ENCODE results near the gene ZNF827.

Gene ZNF827

DNA sequence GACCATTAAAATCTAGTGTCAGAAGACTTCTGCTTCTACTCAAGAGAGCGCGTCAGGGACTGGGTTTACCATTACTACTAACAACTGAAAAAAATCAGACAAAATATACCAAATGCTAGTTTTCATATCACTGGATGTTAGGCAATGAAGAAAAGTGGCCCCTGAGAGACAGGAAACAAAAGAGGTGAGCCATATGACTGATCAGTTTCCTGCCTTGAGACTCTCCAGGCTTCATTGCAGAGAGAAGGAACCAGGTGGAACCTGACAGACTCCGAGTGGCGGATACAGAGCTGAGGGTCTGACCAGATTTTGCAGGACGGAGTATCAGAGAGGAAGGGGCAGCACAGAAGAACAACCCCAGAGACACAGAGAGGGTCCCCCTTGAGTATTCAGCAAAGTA lies 172.3 kb downstream of the ZNF827 start:
- POLR2A ChIA-PET = no interaction called here
- CTCF ChIA-PET = no interaction called here
- no peaks in the 10 kb centered on the region for H3K4me1 ChIP-seq (ENCODE audit: control insufficient read depth, insufficient read depth, low read length)
- H3K4me3 ChIP-seq (ENCODE audit: low read depth, low read length) = no peak overlapping the region
- no peaks in the 10 kb centered on the region for H3K9me3 ChIP-seq (ENCODE audit: control insufficient read depth, insufficient read depth, low read depth, low read length)
- H3K27ac ChIP-seq (ENCODE audit: extremely low read depth, low read depth, low read length) = no peak overlapping the region
- peaks cover 0 to 31% of the 10 kb centered on the region in 2 experiments; a peak in 1 of 3 replicates for H3K36me3 ChIP-seq (ENCODE audit: control insufficient read depth in 2 of 2, insufficient read depth in 1 of 2, low read length in 2 of 2)
- TF ChIP-seq, protein P1, sequence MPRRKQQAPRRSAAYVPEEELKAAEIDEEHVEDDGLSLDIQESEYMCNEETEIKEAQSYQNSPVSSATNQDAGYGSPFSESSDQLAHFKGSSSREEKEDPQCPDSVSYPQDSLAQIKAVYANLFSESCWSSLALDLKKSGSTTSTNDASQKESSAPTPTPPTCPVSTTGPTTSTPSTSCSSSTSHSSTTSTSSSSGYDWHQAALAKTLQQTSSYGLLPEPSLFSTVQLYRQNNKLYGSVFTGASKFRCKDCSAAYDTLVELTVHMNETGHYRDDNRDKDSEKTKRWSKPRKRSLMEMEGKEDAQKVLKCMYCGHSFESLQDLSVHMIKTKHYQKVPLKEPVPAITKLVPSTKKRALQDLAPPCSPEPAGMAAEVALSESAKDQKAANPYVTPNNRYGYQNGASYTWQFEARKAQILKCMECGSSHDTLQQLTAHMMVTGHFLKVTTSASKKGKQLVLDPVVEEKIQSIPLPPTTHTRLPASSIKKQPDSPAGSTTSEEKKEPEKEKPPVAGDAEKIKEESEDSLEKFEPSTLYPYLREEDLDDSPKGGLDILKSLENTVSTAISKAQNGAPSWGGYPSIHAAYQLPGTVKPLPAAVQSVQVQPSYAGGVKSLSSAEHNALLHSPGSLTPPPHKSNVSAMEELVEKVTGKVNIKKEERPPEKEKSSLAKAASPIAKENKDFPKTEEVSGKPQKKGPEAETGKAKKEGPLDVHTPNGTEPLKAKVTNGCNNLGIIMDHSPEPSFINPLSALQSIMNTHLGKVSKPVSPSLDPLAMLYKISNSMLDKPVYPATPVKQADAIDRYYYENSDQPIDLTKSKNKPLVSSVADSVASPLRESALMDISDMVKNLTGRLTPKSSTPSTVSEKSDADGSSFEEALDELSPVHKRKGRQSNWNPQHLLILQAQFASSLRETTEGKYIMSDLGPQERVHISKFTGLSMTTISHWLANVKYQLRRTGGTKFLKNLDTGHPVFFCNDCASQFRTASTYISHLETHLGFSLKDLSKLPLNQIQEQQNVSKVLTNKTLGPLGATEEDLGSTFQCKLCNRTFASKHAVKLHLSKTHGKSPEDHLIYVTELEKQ (tag by site-specific recombination; IDR thresholded peaks at IDR 0.05; ENCODE audit: borderline replicate concordance) = no peak
- TF ChIP-seq OSR2 (tag by site-specific recombination; IDR thresholded peaks at IDR 0.05) (no peak), GLI4 (tag by site-specific recombination; IDR thresholded peaks at IDR 0.05) (no peak), ZNF114 (tag by site-specific recombination; IDR thresholded peaks at IDR 0.05) (no peak), ZNF776 (tag by site-specific recombination; IDR thresholded peaks at IDR 0.05; ENCODE audit: borderline replicate concordance) (no peak), ZNF677 (tag by site-specific recombination; IDR thresholded peaks at IDR 0.05) (no peak)
- TF ChIP-seq, protein P2, sequence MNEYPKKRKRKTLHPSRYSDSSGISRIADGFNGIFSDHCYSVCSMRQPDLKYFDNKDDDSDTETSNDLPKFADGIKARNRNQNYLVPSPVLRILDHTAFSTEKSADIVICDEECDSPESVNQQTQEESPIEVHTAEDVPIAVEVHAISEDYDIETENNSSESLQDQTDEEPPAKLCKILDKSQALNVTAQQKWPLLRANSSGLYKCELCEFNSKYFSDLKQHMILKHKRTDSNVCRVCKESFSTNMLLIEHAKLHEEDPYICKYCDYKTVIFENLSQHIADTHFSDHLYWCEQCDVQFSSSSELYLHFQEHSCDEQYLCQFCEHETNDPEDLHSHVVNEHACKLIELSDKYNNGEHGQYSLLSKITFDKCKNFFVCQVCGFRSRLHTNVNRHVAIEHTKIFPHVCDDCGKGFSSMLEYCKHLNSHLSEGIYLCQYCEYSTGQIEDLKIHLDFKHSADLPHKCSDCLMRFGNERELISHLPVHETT (tag by site-specific recombination; IDR thresholded peaks at IDR 0.05) = no peak
- TF ChIP-seq, protein P3, sequence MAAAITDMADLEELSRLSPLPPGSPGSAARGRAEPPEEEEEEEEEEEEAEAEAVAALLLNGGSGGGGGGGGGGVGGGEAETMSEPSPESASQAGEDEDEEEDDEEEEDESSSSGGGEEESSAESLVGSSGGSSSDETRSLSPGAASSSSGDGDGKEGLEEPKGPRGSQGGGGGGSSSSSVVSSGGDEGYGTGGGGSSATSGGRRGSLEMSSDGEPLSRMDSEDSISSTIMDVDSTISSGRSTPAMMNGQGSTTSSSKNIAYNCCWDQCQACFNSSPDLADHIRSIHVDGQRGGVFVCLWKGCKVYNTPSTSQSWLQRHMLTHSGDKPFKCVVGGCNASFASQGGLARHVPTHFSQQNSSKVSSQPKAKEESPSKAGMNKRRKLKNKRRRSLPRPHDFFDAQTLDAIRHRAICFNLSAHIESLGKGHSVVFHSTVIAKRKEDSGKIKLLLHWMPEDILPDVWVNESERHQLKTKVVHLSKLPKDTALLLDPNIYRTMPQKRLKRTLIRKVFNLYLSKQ (tag by site-specific recombination; IDR thresholded peaks at IDR 0.05; ENCODE audit: borderline replicate concordance) = no peak
- TF ChIP-seq, protein P4, sequence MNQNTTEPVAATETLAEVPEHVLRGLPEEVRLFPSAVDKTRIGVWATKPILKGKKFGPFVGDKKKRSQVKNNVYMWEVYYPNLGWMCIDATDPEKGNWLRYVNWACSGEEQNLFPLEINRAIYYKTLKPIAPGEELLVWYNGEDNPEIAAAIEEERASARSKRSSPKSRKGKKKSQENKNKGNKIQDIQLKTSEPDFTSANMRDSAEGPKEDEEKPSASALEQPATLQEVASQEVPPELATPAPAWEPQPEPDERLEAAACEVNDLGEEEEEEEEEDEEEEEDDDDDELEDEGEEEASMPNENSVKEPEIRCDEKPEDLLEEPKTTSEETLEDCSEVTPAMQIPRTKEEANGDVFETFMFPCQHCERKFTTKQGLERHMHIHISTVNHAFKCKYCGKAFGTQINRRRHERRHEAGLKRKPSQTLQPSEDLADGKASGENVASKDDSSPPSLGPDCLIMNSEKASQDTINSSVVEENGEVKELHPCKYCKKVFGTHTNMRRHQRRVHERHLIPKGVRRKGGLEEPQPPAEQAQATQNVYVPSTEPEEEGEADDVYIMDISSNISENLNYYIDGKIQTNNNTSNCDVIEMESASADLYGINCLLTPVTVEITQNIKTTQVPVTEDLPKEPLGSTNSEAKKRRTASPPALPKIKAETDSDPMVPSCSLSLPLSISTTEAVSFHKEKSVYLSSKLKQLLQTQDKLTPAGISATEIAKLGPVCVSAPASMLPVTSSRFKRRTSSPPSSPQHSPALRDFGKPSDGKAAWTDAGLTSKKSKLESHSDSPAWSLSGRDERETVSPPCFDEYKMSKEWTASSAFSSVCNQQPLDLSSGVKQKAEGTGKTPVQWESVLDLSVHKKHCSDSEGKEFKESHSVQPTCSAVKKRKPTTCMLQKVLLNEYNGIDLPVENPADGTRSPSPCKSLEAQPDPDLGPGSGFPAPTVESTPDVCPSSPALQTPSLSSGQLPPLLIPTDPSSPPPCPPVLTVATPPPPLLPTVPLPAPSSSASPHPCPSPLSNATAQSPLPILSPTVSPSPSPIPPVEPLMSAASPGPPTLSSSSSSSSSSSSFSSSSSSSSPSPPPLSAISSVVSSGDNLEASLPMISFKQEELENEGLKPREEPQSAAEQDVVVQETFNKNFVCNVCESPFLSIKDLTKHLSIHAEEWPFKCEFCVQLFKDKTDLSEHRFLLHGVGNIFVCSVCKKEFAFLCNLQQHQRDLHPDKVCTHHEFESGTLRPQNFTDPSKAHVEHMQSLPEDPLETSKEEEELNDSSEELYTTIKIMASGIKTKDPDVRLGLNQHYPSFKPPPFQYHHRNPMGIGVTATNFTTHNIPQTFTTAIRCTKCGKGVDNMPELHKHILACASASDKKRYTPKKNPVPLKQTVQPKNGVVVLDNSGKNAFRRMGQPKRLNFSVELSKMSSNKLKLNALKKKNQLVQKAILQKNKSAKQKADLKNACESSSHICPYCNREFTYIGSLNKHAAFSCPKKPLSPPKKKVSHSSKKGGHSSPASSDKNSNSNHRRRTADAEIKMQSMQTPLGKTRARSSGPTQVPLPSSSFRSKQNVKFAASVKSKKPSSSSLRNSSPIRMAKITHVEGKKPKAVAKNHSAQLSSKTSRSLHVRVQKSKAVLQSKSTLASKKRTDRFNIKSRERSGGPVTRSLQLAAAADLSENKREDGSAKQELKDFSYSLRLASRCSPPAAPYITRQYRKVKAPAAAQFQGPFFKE (tag by site-specific recombination; IDR thresholded peaks at IDR 0.05; ENCODE audit: borderline replicate concordance) = no peak

DNA sequence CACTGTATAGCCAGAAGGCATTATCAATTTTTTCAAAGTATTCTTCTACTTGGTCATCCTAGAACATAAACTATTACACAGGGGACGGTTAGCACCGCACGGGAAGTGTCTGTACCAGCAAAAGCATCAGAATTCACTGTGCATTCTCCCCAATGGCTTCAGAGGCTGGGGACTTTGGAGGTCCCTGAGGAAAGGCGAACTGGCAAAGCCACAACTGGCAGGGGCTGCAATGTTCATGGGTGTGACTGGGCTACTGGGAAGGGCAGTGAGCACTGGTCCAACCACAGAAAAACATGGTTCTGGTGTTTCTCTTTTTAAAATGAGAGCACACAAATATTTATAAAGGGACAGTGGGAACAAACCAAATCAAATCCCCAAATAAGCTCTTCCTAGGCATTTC lies 175.2 kb downstream of the ZNF827 start:
- CTCF ChIA-PET = no interaction called here
- Histone ChIP-seq H3K4me3 (ENCODE audit: low read depth, low read length) (no peak overlapping the region), H3K27ac (ENCODE audit: extremely low read depth, low read depth, low read length) (no peak overlapping the region), H3K4me1 (ENCODE audit: control insufficient read depth, insufficient read depth, low read length) (no peaks in the 10 kb centered on the region), H3K36me3 (ENCODE audit: control insufficient read depth in 2 of 2, insufficient read depth in 1 of 2, low read length in 2 of 2) (peaks cover 0 to 44% of the 10 kb centered on the region in 2 experiments; a peak in 1 of 3 replicates), H3K9me3 (ENCODE audit: control insufficient read depth, insufficient read depth, low read depth, low read length) (no peaks in the 10 kb centered on the region)
- POLR2A ChIA-PET = no interaction called here
- no peak for TF ChIP-seq GLI4 (tag by site-specific recombination; IDR thresholded peaks at IDR 0.05)
- TF ChIP-seq, protein P5, sequence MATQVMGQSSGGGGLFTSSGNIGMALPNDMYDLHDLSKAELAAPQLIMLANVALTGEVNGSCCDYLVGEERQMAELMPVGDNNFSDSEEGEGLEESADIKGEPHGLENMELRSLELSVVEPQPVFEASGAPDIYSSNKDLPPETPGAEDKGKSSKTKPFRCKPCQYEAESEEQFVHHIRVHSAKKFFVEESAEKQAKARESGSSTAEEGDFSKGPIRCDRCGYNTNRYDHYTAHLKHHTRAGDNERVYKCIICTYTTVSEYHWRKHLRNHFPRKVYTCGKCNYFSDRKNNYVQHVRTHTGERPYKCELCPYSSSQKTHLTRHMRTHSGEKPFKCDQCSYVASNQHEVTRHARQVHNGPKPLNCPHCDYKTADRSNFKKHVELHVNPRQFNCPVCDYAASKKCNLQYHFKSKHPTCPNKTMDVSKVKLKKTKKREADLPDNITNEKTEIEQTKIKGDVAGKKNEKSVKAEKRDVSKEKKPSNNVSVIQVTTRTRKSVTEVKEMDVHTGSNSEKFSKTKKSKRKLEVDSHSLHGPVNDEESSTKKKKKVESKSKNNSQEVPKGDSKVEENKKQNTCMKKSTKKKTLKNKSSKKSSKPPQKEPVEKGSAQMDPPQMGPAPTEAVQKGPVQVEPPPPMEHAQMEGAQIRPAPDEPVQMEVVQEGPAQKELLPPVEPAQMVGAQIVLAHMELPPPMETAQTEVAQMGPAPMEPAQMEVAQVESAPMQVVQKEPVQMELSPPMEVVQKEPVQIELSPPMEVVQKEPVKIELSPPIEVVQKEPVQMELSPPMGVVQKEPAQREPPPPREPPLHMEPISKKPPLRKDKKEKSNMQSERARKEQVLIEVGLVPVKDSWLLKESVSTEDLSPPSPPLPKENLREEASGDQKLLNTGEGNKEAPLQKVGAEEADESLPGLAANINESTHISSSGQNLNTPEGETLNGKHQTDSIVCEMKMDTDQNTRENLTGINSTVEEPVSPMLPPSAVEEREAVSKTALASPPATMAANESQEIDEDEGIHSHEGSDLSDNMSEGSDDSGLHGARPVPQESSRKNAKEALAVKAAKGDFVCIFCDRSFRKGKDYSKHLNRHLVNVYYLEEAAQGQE (tag by site-specific recombination; IDR thresholded peaks at IDR 0.05) = no peak
- TF ChIP-seq, protein P6, sequence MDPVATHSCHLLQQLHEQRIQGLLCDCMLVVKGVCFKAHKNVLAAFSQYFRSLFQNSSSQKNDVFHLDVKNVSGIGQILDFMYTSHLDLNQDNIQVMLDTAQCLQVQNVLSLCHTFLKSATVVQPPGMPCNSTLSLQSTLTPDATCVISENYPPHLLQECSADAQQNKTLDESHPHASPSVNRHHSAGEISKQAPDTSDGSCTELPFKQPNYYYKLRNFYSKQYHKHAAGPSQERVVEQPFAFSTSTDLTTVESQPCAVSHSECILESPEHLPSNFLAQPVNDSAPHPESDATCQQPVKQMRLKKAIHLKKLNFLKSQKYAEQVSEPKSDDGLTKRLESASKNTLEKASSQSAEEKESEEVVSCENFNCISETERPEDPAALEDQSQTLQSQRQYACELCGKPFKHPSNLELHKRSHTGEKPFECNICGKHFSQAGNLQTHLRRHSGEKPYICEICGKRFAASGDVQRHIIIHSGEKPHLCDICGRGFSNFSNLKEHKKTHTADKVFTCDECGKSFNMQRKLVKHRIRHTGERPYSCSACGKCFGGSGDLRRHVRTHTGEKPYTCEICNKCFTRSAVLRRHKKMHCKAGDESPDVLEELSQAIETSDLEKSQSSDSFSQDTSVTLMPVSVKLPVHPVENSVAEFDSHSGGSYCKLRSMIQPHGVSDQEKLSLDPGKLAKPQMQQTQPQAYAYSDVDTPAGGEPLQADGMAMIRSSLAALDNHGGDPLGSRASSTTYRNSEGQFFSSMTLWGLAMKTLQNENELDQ (tag by site-specific recombination; IDR thresholded peaks at IDR 0.05; ENCODE audit: low read depth) = no peak
- no peak for TF ChIP-seq ZNF830 (tag by site-specific recombination; IDR thresholded peaks at IDR 0.05; ENCODE audit: low read depth)
- no peak for TF ChIP-seq YY1 (tag by site-specific recombination; IDR thresholded peaks at IDR 0.05)
- no peak for TF ChIP-seq GLIS1 (tag by site-specific recombination; IDR thresholded peaks at IDR 0.05)
- TF ChIP-seq ZNF660 (tag by site-specific recombination; IDR thresholded peaks at IDR 0.05) = no peak
- TF ChIP-seq WT1 (tag by site-specific recombination; IDR thresholded peaks at IDR 0.05) = no peak

Data from HEK293 (cell line).